Measurements from ENCODE around the gene TTC14.
"Not testable (repeated sequence)": the region's sequence is repeated elsewhere in the genome, so short reads cannot be mapped to it uniquely, and the experiment has no call there.

The TTC14 gene, protein sequence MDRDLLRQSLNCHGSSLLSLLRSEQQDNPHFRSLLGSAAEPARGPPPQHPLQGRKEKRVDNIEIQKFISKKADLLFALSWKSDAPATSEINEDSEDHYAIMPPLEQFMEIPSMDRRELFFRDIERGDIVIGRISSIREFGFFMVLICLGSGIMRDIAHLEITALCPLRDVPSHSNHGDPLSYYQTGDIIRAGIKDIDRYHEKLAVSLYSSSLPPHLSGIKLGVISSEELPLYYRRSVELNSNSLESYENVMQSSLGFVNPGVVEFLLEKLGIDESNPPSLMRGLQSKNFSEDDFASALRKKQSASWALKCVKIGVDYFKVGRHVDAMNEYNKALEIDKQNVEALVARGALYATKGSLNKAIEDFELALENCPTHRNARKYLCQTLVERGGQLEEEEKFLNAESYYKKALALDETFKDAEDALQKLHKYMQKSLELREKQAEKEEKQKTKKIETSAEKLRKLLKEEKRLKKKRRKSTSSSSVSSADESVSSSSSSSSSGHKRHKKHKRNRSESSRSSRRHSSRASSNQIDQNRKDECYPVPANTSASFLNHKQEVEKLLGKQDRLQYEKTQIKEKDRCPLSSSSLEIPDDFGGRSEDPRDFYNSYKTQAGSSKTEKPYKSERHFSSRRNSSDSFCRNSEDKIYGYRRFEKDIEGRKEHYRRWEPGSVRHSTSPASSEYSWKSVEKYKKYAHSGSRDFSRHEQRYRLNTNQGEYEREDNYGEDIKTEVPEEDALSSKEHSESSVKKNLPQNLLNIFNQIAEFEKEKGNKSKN

DNA sequence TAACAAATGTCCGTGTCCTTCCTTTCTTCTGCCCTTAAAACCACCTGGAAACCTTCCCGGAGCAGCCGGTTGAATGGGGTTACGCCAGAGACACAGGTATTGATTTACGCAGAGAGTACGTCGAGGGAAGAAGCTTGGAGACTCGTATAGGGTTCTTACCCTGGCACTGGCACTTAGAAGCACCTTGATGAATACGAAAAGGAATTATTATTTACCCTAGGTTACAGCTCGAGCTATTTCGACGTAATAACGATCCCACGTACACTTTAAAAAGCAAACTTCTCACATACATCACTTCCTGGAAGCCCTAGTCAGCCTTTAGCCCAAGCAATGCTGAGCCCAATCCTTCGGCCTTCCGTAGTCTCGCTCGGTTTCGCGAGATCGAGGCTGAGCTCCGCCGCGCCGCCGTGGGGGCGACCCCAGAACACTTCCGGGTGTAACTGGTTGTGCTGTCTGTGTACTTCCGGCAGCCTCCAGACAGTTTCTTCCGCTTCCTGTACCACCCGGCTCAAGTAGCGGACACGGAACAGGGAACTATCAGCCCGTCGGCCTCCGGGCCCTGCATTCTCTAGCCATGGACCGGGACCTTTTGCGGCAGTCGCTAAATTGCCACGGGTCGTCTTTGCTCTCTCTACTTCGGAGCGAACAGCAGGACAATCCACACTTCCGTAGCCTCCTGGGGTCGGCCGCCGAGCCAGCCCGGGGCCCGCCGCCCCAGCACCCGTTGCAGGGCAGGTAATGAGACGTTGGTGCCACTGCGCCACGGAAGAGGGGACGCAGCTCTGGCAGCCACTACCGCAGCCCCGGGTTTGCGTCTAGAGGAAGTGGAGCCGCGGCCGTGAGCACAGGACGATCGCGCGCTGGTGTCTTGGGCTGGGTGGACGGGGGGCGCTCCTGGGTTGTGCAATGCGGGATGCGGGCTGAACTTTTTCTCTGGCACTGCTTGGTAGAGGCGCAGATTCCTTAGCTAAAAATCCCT, at the start of gene TTC14:
TSS of gene TTC14 (plus strand) at position 476 of the 979 bp plus-strand sequence. CDS start at position 575, 99 bp downstream.
- DNase-seq (ENCODE audit: low spot score) = peak; percentile 71

DNA sequence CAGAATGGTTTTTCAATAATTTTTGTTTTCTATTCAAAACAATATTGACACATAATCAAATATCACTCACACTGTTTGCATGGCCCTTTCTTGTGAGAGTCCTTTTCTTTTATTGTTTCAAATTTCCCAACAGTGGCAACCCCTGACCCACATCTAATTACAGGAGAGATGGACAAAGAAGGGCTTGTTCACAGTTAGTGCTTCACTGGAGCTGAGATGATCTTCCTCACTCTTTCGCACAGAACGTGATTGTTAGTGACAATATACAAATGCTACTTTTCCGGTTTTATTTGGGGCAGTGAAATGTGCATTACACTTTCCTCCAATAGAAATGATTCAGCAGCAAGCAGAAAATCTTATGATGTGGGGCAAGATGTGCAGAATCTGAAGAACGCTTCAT, 38.6 kb upstream of the TTC14 start:
- no peak for DNase-seq (ENCODE audit: low spot score)

GRCh38 chr3:180564676-180565075, 37.3 kb upstream of the TTC14 start:
- DNase-seq (ENCODE audit: low spot score) = no peak

- no peak for DNase-seq (ENCODE audit: low spot score)
Measured at GRCh38 chr3:180570238-180570637, 31.7 kb upstream of the TTC14 start.

GRCh38 chr3:180571831-180572598, 29.9 kb upstream of the TTC14 start:
- DNase-seq (ENCODE audit: low spot score) = no peak

- DNase-seq (ENCODE audit: low spot score) = no peak
Measured at GRCh38 chr3:180575571-180575970, 26.4 kb upstream of the TTC14 start.

DNA sequence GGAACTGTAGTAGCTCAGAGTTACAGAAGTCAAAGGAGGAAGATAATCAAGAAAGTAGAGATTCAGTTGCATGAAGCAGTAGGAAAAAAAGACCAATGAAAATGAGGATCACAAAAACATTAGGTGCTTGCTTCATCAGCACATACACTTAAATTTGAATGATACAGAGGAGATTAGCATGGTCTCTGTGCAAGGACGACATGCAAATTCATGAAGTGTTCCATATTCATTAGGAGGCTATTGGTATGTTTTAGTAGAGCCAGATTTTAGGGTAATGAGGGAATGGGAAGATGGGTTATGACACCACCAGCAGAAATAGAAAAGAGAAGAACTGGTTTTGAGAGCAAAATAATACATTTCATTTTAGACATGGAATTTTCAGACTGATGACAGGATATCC, 21.0 kb upstream of the TTC14 start:
- no peak for DNase-seq (ENCODE audit: low spot score)

- DNase-seq (ENCODE audit: low spot score) = no peak
Measured at GRCh38 chr3:180590396-180590795, 11.6 kb upstream of the TTC14 start.

DNA sequence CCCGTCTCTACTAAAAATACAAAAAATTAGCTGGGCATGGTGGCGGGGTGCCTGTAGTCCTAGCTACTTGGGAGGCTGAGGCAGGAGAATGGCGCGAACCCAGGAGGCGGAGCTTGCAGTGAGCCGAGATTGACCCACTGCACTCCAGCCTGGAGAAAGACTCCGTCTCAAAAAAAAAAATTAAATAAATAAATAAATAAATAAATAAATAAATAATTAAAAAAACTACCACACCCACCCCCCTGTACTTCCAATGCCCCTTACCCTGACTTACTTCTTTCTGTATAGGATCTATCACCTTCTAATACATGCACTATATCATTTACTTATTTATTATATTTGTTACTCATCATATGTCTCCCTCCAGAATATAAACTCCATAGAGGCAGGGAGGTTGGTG, 8.3 kb upstream of the TTC14 start:
- DNase-seq (ENCODE audit: low spot score) = not testable (repeated sequence)

GRCh38 chr3:180594631-180595558, 7.1 kb upstream of the TTC14 start:
- DNase-seq (ENCODE audit: low spot score) = no peak

- DNase-seq (ENCODE audit: low spot score) = no peak
Measured at GRCh38 chr3:180595559-180595935, 6.4 kb upstream of the TTC14 start.

DNA sequence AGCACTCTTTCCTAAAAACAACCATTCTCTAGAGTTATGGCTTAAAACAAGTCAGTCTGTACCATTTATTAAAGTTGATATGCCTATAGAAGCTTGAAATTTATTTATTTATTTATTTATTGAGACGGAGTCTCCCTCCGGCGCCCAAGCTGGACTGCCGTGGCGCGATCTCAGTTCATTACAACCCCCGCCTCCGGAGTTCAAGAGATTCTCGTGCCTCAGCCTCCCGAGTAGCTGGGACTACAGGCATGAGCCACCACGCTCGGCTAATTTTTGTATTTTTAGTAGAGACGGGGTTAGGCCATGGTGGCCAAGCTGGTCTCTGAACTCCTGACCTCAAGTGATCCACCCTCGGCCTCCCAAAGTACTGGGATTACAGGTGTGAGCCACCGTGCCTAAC, 1.5 kb upstream of the TTC14 start:
- DNase-seq (ENCODE audit: low spot score) = no peak

GRCh38 chr3:180611006-180611405, 9.0 kb downstream of the TTC14 start:
- no peak for DNase-seq (ENCODE audit: low spot score)

GRCh38 chr3:180612364-180612763, 10.4 kb downstream of the TTC14 start:
- no peak for DNase-seq (ENCODE audit: low spot score)

DNA sequence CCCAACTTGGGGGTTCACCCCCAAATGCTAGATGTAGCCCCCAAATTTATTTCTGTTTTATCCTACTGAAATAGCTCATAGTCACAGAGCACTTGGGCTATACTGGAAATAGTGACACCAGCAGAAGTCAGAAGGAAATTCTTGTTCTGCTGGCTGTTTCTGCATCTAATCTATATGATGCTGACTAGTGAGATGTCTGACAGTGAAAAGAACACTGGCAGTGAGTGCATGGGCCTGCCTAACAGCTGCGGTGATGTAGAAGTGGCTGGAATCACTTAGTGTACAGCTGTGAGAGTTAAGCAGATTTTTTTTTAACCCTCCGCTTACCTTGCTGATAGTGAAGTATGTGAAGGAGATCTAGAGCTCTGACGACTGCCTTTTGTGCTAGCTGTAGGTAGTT, 14.0 kb downstream of the TTC14 start:
- DNase-seq (ENCODE audit: low spot score) = no peak

GRCh38 chr3:180617049-180617448, 15.1 kb downstream of the TTC14 start:
- DNase-seq (ENCODE audit: low spot score) = no peak

GRCh38 chr3:180618563-180618962, 16.6 kb downstream of the TTC14 start:
- not testable (repeated sequence) for DNase-seq (ENCODE audit: low spot score)

DNA sequence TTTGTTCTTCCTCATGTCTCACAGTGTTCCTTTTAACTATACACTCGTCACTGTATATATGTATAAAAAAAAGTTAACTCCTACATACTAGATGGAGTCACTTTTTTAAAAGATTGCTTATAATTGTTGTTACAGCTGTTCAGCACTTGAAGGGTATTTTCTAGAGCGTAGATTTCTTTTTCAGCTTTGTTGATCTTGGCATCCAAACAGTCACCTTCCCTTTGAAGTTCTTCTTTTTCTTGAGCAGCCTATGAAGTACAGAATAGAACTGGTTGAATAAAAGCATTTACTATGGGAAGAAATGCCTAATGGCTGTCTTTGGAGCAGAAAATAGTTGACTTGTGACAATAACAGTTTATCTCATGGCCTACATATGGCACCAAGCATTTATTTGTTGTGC, 17.8 kb downstream of the TTC14 start:
- DNase-seq (ENCODE audit: low spot score) = no peak

- no peak for DNase-seq (ENCODE audit: low spot score)
Measured at GRCh38 chr3:180624714-180625113, 22.8 kb downstream of the TTC14 start.

- no peak for DNase-seq (ENCODE audit: low spot score)
Measured at GRCh38 chr3:180626844-180627243, 24.9 kb downstream of the TTC14 start.

All from HuH-7.5 (cell line).